ENCODE measurements around the gene EPS8L3. TPM values are rescaled to one million over a fixed set of nuclear protein-coding genes. Genes with fewer than 3 reads are reported as not detected.
"Not testable (repeated sequence)": the region's sequence is repeated elsewhere in the genome, so short reads cannot be mapped to it uniquely, and the experiment has no call there.

Gene EPS8L3
- polyA plus RNA-seq, 6 donors from 2014 or later = not detected

DNA sequence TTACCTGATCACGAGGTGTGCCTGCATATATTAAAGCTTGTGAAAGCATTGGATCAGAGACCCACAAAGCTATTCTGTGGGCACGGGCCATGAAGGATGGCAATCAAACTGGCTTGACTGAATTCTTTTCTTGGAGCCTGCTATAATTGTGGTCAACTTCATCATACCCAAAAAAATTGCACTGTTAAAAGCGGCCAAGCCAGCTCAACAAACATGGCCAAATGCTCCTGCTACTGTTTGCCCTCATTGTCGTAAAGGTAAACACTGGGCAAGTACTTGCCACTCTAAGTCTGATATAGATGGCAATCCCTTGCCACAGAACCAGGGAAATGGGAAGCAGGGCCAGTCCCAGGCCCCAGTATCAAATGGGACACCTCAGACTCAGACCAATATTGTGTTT lies 58.3 kb downstream of the EPS8L3 start:
- H3K4me1 Mint-ChIP-seq = no peaks in the 10 kb centered on the region
- peaks cover 16 to 46% of the 10 kb centered on the region in 2 donors for H3K36me3 Mint-ChIP-seq
- no peaks in the 10 kb centered on the region for H3K27me3 Mint-ChIP-seq
- H3K27ac Mint-ChIP-seq = no peak overlapping the region
- H3K9me3 Mint-ChIP-seq = peaks cover 7 to 37% (median 26%) of the 10 kb centered on the region in 7 donors
- H3K4me3 Mint-ChIP-seq = peak overlapping the region in 1 of 8 donors; percentile 56
- DNase-seq = no peak
- ATAC-seq (ENCODE audit: low read depth in 2 of 2) = no peak

GRCh38 chr1:109704173-109704572 lies 59.5 kb downstream of the EPS8L3 start:
- Mint-ChIP-seq H3K27ac (peak overlapping the region in 1 of 6 donors; percentile 58), H3K27me3 (no peaks in the 10 kb centered on the region), H3K4me3 (no peak overlapping the region), H3K4me1 (no peaks in the 10 kb centered on the region), H3K36me3 (peaks cover 11 to 39% of the 10 kb centered on the region in 2 donors), H3K9me3 (peaks cover 4 to 32% (median 23%) of the 10 kb centered on the region in 7 donors)
- no peak for ATAC-seq (ENCODE audit: low read depth in 2 of 2)
- no peak for DNase-seq

DNA sequence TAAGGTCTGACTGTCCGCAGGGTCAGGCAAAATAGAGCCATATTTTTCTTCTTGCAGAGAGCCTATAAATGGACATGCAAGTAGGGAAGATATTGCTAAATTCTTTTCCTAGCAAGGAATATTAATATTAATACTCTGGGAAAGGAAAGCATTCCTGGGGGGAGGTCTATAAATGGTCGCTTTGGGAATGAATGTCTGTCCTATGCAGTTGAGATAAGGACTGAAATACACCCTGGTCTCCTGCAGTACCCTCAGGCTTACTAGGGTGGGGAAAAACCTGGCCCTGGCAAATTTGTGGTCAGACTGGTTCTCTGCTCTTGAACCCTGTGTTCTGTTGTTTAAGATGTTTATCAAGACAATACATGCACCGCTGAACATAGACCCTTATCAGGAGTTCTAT lies 60.8 kb downstream of the EPS8L3 start:
- ATAC-seq (ENCODE audit: low read depth in 2 of 2); H3K27me3 Mint-ChIP-seq; H3K4me3 Mint-ChIP-seq; H3K4me1 Mint-ChIP-seq; DNase-seq: not testable (repeated sequence)
- H3K36me3 Mint-ChIP-seq = peaks cover 5 to 28% of the 10 kb centered on the region in 2 donors
- H3K27ac Mint-ChIP-seq = peak overlapping the region in 1 of 6 donors; percentile 80
- peaks cover 3 to 23% (median 14%) of the 10 kb centered on the region in 7 donors for H3K9me3 Mint-ChIP-seq

Other genes starting within 250 kb of the EPS8L3 start
- under 1 TPM in 1 of 6 donors, not detected in 5; 0.09 TPM for gene GPR61, start 224.1 kb downstream of the EPS8L3 start, polyA plus RNA-seq (ENCODE audit: low read depth in 6 of 6)
- gene GNAI3, start 215.3 kb downstream of the EPS8L3 start, polyA plus RNA-seq (ENCODE audit: low read depth in 6 of 6) = 10 to 100 TPM in 1 of 6 donors, 1 to 10 TPM in 5; 7.6 to 13.9 (median 8.9) TPM
- not detected for gene GNAT2, start 144.3 kb downstream of the EPS8L3 start, polyA plus RNA-seq (ENCODE audit: low read depth in 6 of 6)
- 10 to 100 TPM; 14.3 to 34.9 (median 25.6) TPM for gene AMPD2, start 144.1 kb downstream of the EPS8L3 start, polyA plus RNA-seq (ENCODE audit: low read depth in 6 of 6)
- 10 to 100 TPM; 10.6 to 24.4 (median 16.7) TPM for gene GSTM4, start 107.8 kb downstream of the EPS8L3 start, polyA plus RNA-seq (ENCODE audit: low read depth in 6 of 6)
- gene GSTM2, start 95.9 kb downstream of the EPS8L3 start, polyA plus RNA-seq (ENCODE audit: low read depth in 6 of 6) = 10 to 100 TPM in 2 of 6 donors, 1 to 10 TPM in 4; 3.9 to 14.5 (median 5.7) TPM
- 10 to 100 TPM in 4 of 6 donors, not detected in 2; 36.6 to 90.7 (median 46.5) TPM for gene GSTM1, start 76.1 kb downstream of the EPS8L3 start, polyA plus RNA-seq (ENCODE audit: low read depth in 6 of 6)
- gene GSTM5, start 51.7 kb downstream of the EPS8L3 start, polyA plus RNA-seq (ENCODE audit: low read depth in 6 of 6) = under 1 TPM in 1 of 6 donors, not detected in 5; 0.93 TPM
- 1 to 10 TPM in 4 of 6 donors, under 1 TPM in 1, not detected in 1; 0.14 to 8.0 (median 2.1) TPM for gene GSTM3, start 22.9 kb downstream of the EPS8L3 start, polyA plus RNA-seq (ENCODE audit: low read depth in 6 of 6)
- gene CSF1, start 146.9 kb upstream of the EPS8L3 start, polyA plus RNA-seq (ENCODE audit: low read depth in 6 of 6) = under 1 TPM in 3 of 6 donors, not detected in 3; 0.23 to 0.60 (median 0.43) TPM
- gene AHCYL1, start 220.8 kb upstream of the EPS8L3 start, polyA plus RNA-seq (ENCODE audit: low read depth in 6 of 6) = 10 to 100 TPM; 46.9 to 62.0 (median 57.5) TPM